Liver (tissue), 9 donors: Measurements from ENCODE around the gene HIVEP2. TPM values are rescaled to one million over a fixed set of nuclear protein-coding genes. Genes with fewer than 3 reads are reported as not detected.
A peak's percentile ranks its signal among the peaks of the same experiment; 100 is the strongest.

Experiments
- DNase-seq: peaks from one replicate; pipeline ENCODE4 v3.0.0-alpha.2; 2017; ENCODE audit warnings: low spot score
- H3K27ac ChIP-seq, 2 donors: one replicate each; pipeline ENCODE4 v1.7.0; 2013; ENCODE audit warnings: inconsistent platforms in 2 of 2, low read length in 2 of 2, control low read depth in 1 of 2, low read depth in 1 of 2, mild to moderate bottlenecking in 1 of 2
- H3K27me3 ChIP-seq, 4 donors: one replicate each; pipeline versions ENCODE4 v1.6.1 to v1.7.0; 2013; ENCODE audit warnings: low read length in 3 of 4, inconsistent platforms in 1 of 4, mild to moderate bottlenecking in 1 of 4, moderate library complexity in 1 of 4; ENCODE audit not compliant: control insufficient read depth in 4 of 4, insufficient read depth in 4 of 4
- H3K36me3 ChIP-seq, 4 donors: one replicate each; pipeline versions ENCODE4 v1.6.1 to v1.7.0; 2013; ENCODE audit warnings: low read length in 3 of 4, mild to moderate bottlenecking in 3 of 4, low read depth in 1 of 4, moderate library complexity in 1 of 4; ENCODE audit not compliant: control insufficient read depth in 4 of 4, insufficient read depth in 3 of 4
- H3K4me1 ChIP-seq, 4 donors: one replicate each; pipeline versions ENCODE4 v1.6.1 to v1.7.0; 2013; ENCODE audit warnings: low read length in 3 of 4, mild to moderate bottlenecking in 3 of 4, moderate library complexity in 1 of 4; ENCODE audit not compliant: control insufficient read depth in 4 of 4, insufficient read depth in 4 of 4
- H3K4me3 ChIP-seq, 3 donors: one replicate each; pipeline versions ENCODE4 v1.6.1 to v1.7.0; 2013; ENCODE audit warnings: low read length in 3 of 3, control low read depth in 1 of 3, low read depth in 1 of 3, mild to moderate bottlenecking in 1 of 3
- H3K9ac ChIP-seq, 2 donors: one replicate each; pipeline ENCODE4 v1.7.0; 2013; ENCODE audit warnings: low read length in 2 of 2, mild to moderate bottlenecking in 2 of 2, moderate library complexity in 2 of 2, control low read depth in 1 of 2, low read depth in 1 of 2
- H3K9me3 ChIP-seq, 4 donors: one replicate each; pipeline versions ENCODE4 v1.6.1 to v1.7.0; 2013; ENCODE audit warnings: low read length in 3 of 4; ENCODE audit not compliant: control insufficient read depth in 4 of 4
- EGR1 ChIP-seq, 2 donors: IDR thresholded peaks; 2 replicates each; pipeline ENCODE4 v1.6.1; 2016 to 2018; ENCODE audit warnings: antibody characterized with exemption in 2 of 2, low read depth in 2 of 2
- FOXA1 ChIP-seq: IDR thresholded peaks from 2 replicates; pipeline ENCODE4 v1.6.1; 2016; ENCODE audit warnings: antibody characterized with exemption
- GABPA ChIP-seq, 2 donors: IDR thresholded peaks in 1 of 2; conservative IDR thresholded peaks in 1 of 2; 2 replicates each; pipeline ENCODE4 v1.6.1; 2016; ENCODE audit warnings: antibody characterized with exemption in 2 of 2, mild to moderate bottlenecking in 1 of 2, moderate library complexity in 1 of 2
- HNF4A ChIP-seq, 2 donors: conservative IDR thresholded peaks; 2 replicates each; pipeline ENCODE4 v1.6.1; 2016; ENCODE audit warnings: antibody characterized with exemption in 2 of 2, mild to moderate bottlenecking in 2 of 2
- HNF4G ChIP-seq: IDR thresholded peaks from 2 replicates; pipeline ENCODE4 v1.6.1; 2016; ENCODE audit warnings: antibody characterized with exemption
- JUND ChIP-seq, 2 donors: IDR thresholded peaks; 2 replicates each; pipeline ENCODE4 v1.6.1; 2016; ENCODE audit warnings: antibody characterized with exemption in 2 of 2
- NR2F2 ChIP-seq: IDR thresholded peaks from 2 replicates; pipeline ENCODE4 v1.6.1; 2016; ENCODE audit warnings: antibody characterized with exemption
- RAD21 ChIP-seq, 2 donors: IDR thresholded peaks; 2 replicates each; pipeline ENCODE4 v1.6.1; 2016; ENCODE audit warnings: antibody characterized with exemption in 2 of 2, mild to moderate bottlenecking in 2 of 2
- RXRA ChIP-seq, 2 donors: IDR thresholded peaks; 2 replicates each; pipeline ENCODE4 v1.6.1; 2017 to 2018; ENCODE audit warnings: antibody characterized with exemption in 2 of 2, mild to moderate bottlenecking in 1 of 2
- SP1 ChIP-seq: IDR thresholded peaks from 2 replicates; pipeline ENCODE4 v1.6.1; 2018; ENCODE audit warnings: antibody characterized with exemption, mild to moderate bottlenecking
- YY1 ChIP-seq: IDR thresholded peaks from 2 replicates; pipeline ENCODE4 v1.6.1; 2016; ENCODE audit warnings: antibody characterized with exemption, mild to moderate bottlenecking
- WGBS: extraction: QIAGEN DNeasy Blood & Tissue Kit; methylation state at CpG from one replicate; pipeline ENCODE4 v1.1.7; 2013; 5-methylcytosine and 5-hydroxymethylcytosine counted together
- polyA plus RNA-seq, 2 donors: library from polyadenylated mRNA; stranded (reverse) in 1 of 2; unstranded in 1 of 2; fragments of 200-250 nt in 1 of 2; fragments of >200 nt in 1 of 2; fragmentation: Nextera tagmentation in 1 of 2; extraction: Ambion mirVana in 1 of 2; gene quantifications; one replicate each; pipeline versions ENCODE4 v1.2.1 to v1.2.3, GENCODE V29; 2013 to 2015
- total RNA-seq, 2 donors: library from RNA; depleted of rRNA; stranded (reverse); fragments of >200 nt; gene quantifications; one replicate each; pipeline ENCODE4 v1.2.3, GENCODE V29; 2014
- TF ChIP-seq, protein P1 (sequence below): IDR thresholded peaks from 2 replicates; pipeline ENCODE4 v1.6.1; 2016; ENCODE audit warnings: antibody characterized with exemption, mild to moderate bottlenecking
- TF ChIP-seq, protein P2 (sequence below): IDR thresholded peaks from 2 replicates; pipeline ENCODE4 v1.6.1; 2016; ENCODE audit warnings: antibody characterized with exemption
- TF ChIP-seq, protein P3 (sequence below): fragments of 150-350 bp; IDR thresholded peaks from 2 replicates; pipeline ENCODE4 v1.5.1; 2017; ENCODE audit warnings: improper control_type of control experiment, low read depth, low read length; ENCODE audit not compliant: missing input control
- TF ChIP-seq, protein P4 (sequence below): IDR thresholded peaks from 2 replicates; pipeline ENCODE4 v1.6.1; 2016; ENCODE audit warnings: antibody characterized with exemption
- donor health status: healthy.
- donor health status: healthy.
- donor health status: healthy.
- donor health status: healthy.
- donor health status: healthy.

HIVEP2 gene
- total and polyA plus RNA-seq, 4 donors: 0.82 to 6.6 (median 1.3) TPM

DNA sequence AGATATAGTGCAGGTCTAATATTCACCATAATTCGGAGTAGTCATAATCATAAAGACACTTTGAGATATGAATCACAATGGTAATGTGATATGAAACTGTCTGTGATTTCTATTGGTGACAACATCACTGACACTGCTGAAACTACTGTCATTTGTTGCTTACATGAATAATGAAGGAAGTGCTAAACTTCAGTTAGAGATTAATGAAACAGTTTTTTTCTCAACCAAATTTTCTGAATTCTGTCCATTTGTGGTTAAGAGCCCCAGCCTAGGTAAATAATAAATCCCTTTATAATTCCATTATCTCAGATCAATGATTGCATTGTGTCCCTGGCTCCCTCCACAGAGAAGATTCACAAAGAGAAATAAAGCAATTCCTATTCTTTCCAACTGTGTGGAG, 122.6 kb downstream of the HIVEP2 start:
- no peaks in the 10 kb centered on the region for H3K36me3 ChIP-seq
- no peaks in the 10 kb centered on the region for H3K27me3 ChIP-seq
- peaks cover 5 to 35% (median 24%) of the 10 kb centered on the region in 4 donors for H3K4me1 ChIP-seq
- TF ChIP-seq EGR1 (IDR thresholded peaks at IDR 0.05; ENCODE audit: low read depth in 2 of 2) (no peak), HNF4A (conservative IDR thresholded peaks at IDR 0.05) (no peak), JUND (IDR thresholded peaks at IDR 0.05) (no peak), SP1 (no peak), RAD21 (IDR thresholded peaks at IDR 0.05) (no peak), RXRA (IDR thresholded peaks at IDR 0.05) (no peak), GABPA (IDR thresholded peaks at IDR 0.05 in 1 of 2, conservative IDR thresholded peaks at IDR 0.05 in 1 of 2) (no peak), HNF4G (no peak), FOXA1 (no peak)
- TF ChIP-seq, protein P1, sequence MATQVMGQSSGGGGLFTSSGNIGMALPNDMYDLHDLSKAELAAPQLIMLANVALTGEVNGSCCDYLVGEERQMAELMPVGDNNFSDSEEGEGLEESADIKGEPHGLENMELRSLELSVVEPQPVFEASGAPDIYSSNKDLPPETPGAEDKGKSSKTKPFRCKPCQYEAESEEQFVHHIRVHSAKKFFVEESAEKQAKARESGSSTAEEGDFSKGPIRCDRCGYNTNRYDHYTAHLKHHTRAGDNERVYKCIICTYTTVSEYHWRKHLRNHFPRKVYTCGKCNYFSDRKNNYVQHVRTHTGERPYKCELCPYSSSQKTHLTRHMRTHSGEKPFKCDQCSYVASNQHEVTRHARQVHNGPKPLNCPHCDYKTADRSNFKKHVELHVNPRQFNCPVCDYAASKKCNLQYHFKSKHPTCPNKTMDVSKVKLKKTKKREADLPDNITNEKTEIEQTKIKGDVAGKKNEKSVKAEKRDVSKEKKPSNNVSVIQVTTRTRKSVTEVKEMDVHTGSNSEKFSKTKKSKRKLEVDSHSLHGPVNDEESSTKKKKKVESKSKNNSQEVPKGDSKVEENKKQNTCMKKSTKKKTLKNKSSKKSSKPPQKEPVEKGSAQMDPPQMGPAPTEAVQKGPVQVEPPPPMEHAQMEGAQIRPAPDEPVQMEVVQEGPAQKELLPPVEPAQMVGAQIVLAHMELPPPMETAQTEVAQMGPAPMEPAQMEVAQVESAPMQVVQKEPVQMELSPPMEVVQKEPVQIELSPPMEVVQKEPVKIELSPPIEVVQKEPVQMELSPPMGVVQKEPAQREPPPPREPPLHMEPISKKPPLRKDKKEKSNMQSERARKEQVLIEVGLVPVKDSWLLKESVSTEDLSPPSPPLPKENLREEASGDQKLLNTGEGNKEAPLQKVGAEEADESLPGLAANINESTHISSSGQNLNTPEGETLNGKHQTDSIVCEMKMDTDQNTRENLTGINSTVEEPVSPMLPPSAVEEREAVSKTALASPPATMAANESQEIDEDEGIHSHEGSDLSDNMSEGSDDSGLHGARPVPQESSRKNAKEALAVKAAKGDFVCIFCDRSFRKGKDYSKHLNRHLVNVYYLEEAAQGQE: no peak
- TF ChIP-seq, protein P2, sequence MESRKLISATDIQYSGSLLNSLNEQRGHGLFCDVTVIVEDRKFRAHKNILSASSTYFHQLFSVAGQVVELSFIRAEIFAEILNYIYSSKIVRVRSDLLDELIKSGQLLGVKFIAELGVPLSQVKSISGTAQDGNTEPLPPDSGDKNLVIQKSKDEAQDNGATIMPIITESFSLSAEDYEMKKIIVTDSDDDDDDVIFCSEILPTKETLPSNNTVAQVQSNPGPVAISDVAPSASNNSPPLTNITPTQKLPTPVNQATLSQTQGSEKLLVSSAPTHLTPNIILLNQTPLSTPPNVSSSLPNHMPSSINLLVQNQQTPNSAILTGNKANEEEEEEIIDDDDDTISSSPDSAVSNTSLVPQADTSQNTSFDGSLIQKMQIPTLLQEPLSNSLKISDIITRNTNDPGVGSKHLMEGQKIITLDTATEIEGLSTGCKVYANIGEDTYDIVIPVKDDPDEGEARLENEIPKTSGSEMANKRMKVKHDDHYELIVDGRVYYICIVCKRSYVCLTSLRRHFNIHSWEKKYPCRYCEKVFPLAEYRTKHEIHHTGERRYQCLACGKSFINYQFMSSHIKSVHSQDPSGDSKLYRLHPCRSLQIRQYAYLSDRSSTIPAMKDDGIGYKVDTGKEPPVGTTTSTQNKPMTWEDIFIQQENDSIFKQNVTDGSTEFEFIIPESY: no peak
- TF ChIP-seq, protein P3, sequence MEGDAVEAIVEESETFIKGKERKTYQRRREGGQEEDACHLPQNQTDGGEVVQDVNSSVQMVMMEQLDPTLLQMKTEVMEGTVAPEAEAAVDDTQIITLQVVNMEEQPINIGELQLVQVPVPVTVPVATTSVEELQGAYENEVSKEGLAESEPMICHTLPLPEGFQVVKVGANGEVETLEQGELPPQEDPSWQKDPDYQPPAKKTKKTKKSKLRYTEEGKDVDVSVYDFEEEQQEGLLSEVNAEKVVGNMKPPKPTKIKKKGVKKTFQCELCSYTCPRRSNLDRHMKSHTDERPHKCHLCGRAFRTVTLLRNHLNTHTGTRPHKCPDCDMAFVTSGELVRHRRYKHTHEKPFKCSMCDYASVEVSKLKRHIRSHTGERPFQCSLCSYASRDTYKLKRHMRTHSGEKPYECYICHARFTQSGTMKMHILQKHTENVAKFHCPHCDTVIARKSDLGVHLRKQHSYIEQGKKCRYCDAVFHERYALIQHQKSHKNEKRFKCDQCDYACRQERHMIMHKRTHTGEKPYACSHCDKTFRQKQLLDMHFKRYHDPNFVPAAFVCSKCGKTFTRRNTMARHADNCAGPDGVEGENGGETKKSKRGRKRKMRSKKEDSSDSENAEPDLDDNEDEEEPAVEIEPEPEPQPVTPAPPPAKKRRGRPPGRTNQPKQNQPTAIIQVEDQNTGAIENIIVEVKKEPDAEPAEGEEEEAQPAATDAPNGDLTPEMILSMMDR: no peak
- no peak overlapping the region for H3K27ac ChIP-seq
- WGBS: 89% methylated on average over 1 of the region's 1 CpG
- no peak overlapping the region for H3K9ac ChIP-seq
- H3K9me3 ChIP-seq: no peaks in the 10 kb centered on the region
- DNase-seq: no peak
- H3K4me3 ChIP-seq: no peak overlapping the region

DNA sequence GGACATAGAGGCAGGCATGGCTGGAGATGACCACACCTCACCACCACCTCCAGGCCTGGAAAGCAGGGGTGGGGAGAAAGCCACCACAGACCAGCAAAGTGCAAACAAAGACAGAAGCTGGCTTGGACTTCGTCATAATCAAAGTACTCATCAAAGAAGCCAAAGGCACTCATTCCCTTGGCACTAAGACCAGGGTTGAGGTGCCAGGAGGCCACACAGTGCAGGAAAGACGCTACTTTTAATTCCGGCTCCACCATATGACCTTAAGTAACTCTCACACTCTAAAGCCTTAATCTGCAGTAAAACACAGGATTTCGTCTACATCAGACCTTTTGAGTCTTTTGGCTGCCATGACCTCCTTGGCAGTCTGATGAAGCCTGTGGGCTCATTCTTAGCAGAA, 123.1 kb downstream of the HIVEP2 start:
- DNase-seq: no peak
- 25% methylated on average over 4 of the region's 4 CpGs for WGBS
- H3K27me3 ChIP-seq: no peaks in the 10 kb centered on the region
- H3K36me3 ChIP-seq: no peaks in the 10 kb centered on the region
- H3K4me1 ChIP-seq: peaks cover 5 to 35% (median 24%) of the 10 kb centered on the region in 4 donors
- H3K4me3 ChIP-seq: peak overlapping the region in 1 of 3 donors; percentile 12
- H3K9ac ChIP-seq: peak overlapping the region in 1 of 2 donors; percentile 16
- no peaks in the 10 kb centered on the region for H3K9me3 ChIP-seq
- TF ChIP-seq, protein P3: no peak
- TF ChIP-seq, protein P4, sequence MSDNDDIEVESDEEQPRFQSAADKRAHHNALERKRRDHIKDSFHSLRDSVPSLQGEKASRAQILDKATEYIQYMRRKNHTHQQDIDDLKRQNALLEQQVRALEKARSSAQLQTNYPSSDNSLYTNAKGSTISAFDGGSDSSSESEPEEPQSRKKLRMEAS: no peak
- peak; percentile 39 for TF ChIP-seq SP1
- TF ChIP-seq RAD21 (IDR thresholded peaks at IDR 0.05): peak; percentile 13 to 39
- peak; percentile 16 for TF ChIP-seq NR2F2
- peak; percentile 65 to 69 for TF ChIP-seq HNF4A (conservative IDR thresholded peaks at IDR 0.05)
- TF ChIP-seq JUND (IDR thresholded peaks at IDR 0.05): peak in 1 of 2 donors; percentile 22
- peak; percentile 68 to 75 for TF ChIP-seq RXRA (IDR thresholded peaks at IDR 0.05)
- no peak for TF ChIP-seq YY1
- H3K27ac ChIP-seq: peak overlapping the region; percentile 29 to 41
